GM10266 (cell line): ENCODE measurements around the gene TAF11L14.
"Not testable (repeated sequence)": the region's sequence is repeated elsewhere in the genome, so short reads cannot be mapped to it uniquely, and the experiment has no call there.

Experiments
- DNase-seq: peaks from one replicate; pipeline ENCODE4 v3.0.0; 2012; ENCODE audit errors: extremely low spot score
- TF ChIP-seq, protein P1 (sequence below): IDR thresholded peaks from 2 replicates; pipeline ENCODE4 v1.5.1; 2012; ENCODE audit warnings: mild to moderate bottlenecking, low read depth; ENCODE audit not compliant: control insufficient read depth, insufficient read depth; ENCODE audit errors: missing control alignments

The TAF11L14 gene

DNA sequence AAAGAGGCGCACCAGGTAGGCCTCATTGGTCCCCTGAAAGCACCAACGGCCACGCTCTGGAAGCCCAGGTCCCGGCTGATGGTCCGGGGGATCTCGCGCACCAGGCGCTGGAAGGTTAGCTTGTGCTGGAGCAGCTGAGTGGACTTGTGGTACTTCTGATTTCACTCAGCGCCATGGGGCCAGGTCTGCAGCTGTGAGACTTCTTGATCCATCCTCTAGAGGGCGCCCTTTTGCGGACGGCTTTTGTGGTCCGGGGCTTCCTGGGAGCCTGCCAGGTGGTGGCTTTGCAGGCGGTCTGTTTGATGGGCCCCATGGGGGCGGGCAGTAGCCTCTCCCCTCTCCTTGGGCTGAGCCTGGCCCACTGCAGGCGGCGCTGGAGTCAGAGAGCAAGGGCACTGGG, 13.6 kb upstream of the TAF11L14 start:
- TF ChIP-seq, protein P1, sequence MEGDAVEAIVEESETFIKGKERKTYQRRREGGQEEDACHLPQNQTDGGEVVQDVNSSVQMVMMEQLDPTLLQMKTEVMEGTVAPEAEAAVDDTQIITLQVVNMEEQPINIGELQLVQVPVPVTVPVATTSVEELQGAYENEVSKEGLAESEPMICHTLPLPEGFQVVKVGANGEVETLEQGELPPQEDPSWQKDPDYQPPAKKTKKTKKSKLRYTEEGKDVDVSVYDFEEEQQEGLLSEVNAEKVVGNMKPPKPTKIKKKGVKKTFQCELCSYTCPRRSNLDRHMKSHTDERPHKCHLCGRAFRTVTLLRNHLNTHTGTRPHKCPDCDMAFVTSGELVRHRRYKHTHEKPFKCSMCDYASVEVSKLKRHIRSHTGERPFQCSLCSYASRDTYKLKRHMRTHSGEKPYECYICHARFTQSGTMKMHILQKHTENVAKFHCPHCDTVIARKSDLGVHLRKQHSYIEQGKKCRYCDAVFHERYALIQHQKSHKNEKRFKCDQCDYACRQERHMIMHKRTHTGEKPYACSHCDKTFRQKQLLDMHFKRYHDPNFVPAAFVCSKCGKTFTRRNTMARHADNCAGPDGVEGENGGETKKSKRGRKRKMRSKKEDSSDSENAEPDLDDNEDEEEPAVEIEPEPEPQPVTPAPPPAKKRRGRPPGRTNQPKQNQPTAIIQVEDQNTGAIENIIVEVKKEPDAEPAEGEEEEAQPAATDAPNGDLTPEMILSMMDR = no peak
- no peak for DNase-seq

DNA sequence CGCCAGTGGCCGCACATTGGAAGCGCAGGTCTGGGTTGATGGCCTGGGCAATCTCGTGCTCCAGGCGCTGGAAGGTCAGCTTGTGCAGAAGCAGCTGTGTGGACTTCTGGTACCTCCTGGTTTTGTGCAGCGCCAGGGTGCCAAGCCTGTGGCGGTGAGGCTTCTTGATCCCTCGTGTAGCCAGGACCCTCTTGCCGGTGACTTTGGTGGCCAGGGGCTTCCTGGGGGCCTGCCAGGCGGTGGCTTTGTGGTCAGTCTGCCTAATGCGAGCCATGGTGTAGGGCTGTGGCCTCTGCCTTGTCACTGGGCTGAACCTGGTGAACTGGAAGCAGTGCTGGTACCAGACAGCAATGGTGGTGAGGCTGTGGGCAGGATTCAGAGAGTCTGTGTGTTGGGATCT, 8.6 kb upstream of the TAF11L14 start:
- TF ChIP-seq, protein P1 = no peak
- no peak for DNase-seq

DNA sequence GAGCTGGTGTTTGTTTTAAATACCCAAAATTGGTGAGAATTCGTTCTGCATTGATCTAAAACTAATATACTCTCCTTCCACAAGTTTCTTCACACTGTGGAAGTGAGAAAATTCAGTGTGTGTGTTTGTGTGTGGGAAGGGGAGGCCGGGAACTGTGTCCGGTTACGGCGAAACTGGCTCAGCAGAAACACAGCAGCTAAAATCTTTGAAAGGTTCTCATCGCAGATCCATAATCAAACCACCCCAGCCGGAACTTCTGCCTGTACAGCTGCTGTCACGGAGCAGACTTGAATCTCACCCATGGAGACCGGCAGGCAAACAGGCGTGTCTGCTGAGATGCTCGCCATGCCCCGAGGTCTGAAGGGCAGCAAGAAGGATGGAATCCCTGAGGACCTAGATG, 2.5 kb upstream of the TAF11L14 start, which contains the start of gene TAF11L13:
TAF11L13 (plus strand) TSS at position 301 of the 400 bp plus-strand sequence.
- DNase-seq = not testable (repeated sequence)

DNA sequence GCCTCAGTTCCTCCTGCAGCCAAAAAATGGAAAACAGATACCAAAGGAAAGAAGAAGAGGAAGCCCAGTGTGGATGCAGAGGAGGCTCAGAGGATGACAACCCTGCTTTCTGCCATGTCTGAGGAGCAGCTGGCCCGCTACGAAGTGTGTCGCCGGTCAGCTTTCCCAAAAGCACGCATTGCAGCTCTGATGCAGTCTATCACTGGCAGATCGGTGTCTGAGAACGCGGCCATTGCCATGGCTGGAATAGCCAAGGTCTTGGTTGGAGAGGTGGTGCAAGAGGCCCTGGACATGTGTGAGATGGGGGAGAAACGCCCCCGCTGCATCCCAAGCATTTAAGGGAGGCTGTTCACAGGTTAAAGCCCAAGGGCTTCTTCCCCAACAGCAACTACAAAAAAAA, 15.0 kb downstream of the TAF11L14 start:
- DNase-seq = not testable (repeated sequence)

DNA sequence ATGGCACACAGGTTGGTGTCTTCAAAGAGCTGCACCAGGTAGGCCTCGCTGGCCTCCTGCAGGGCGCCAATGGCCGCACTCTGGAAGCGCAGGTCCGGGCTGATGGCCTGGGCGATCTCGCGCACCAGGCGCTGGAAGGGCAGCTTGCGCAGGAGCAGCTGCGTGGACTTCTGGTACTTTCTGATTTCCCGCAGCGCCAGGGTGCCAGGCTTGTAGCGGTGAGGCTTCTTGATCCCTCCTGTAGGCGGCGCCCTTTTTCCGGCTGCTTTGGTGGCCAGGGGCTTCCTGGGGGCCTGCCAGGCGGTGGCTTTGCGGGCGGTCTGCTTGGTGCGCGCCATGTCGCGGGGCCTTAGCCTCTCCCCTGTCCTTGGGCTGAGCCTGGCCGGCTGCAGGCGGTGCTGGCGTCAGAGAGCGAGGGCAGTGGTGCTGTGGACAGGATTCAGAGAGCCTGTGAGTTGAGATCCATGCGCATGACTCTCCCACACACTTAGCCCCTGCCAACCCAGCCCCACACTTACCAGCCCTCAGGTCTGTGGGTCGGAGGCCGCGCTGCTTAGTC, 21.0 kb downstream of the TAF11L14 start:
- DNase-seq = not testable (repeated sequence)

DNA sequence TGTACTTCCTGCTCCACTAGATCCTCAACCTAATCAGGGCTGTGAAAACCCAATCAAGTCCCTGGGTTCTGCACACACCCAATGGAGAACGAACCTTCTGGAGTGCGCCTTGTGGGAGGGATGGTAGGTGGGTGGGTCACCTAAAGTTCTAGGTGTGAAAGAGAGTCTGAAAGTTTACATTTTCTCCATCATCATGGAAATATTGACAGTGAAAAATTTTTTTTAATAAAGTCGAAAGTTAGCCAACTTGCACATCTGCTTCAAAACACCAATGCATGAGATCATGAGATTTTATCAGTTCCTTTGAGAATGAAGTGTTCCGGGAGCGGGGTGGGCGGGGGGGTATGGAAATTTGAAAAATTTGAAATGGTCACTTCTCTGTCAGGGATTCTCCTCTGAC, 21.7 kb downstream of the TAF11L14 start:
- TF ChIP-seq, protein P1 = no peak
- DNase-seq = no peak

DNA sequence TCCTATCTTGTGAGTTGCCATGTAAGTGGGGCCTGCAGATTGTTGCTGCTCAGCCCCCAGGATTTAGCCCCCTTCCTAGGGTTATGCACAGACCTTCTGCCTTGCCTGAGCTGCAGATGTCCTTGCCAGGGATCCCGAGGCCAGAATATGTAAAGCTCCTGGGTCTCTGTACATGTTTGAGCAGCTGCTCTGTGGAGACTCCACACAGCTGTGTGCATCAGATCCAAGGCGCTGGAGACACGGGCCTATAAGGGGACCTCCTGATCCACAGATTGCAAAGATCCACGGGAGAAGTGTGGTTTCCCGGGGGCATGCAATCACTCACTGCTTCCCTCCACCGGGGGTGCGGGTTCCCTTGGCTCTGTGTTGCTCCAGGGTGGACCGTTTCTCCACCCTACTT, 28.9 kb downstream of the TAF11L14 start:
- TF ChIP-seq, protein P1 = no peak
- DNase-seq = no peak

DNA sequence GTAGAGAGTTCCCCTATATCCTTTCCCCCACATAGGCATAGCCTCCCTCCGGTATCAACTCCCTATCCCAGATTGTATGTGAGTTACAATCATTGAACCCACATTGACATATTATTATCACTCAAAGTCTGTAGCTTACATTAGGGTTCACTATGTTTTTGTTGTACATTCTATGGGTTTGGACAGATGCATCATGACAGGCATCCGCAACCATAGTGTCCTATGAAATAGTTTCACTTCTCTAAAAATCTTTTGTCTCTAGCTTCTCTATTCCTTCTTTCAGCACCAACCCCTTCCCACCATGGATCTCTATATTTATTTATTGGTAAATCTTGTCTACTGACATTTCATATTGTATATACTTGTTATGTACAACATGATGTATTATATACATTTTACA, 31.6 kb downstream of the TAF11L14 start:
- DNase-seq = no peak
- TF ChIP-seq, protein P1 = no peak

DNA sequence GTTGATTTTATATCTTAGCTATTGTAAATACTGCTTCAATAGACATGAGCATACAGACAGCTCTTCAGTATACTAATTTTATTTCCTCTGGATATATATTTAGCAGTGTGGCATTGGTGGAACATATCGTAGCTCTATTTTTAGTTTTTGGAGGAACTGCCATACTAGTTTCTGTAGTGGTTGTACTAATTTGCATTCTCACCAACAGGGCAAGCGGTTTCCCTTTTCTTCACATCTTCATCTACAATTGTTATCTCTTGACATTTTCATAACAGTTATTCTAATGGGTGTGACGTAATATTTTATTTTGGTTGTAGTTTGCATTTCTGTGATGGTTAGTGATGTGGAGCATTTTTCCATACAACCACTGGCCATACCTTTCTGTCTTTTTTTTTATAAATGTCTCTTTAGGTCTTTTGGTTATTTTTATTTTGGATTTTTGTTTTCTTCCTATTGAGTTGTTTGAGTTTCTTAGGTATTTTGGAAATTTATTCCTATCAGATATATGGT, 32.5 kb downstream of the TAF11L14 start:
- TF ChIP-seq, protein P1 = no peak
- no peak for DNase-seq
